CD4-positive, alpha-beta memory T cell (primary cell): ENCODE data around the gene ZNF580. TPM values are rescaled to one million over a fixed set of nuclear protein-coding genes. Genes with fewer than 3 reads are reported as not detected.

ENCODE experiments used
- CTCF ChIA-PET: fragments of 350-600 bp; sonication (Branson Sonifier 250); formaldehyde crosslinking; loops from one replicate; lab custom pipeline; 2021; ENCODE audit warnings: inconsistent platforms; ENCODE audit not compliant: partially characterized antibody; lab: Charles Lee
- POLR2A ChIA-PET: fragments of 350-600 bp; sonication (Branson Sonifier 250); formaldehyde crosslinking; loops from one replicate; lab custom pipeline; 2021; ENCODE audit not compliant: partially characterized antibody; lab: Charles Lee
- DNase-seq, 5 donors: peaks; one replicate each; pipeline versions ENCODE4 v3.0.0 to v3.0.0-alpha.2; 2020 to 2022; ENCODE audit warnings: mixed read lengths in 1 of 5
- H3K27ac ChIP-seq: one replicate; pipeline ENCODE4 v1.7.0; 2013; ENCODE audit warnings: low read depth, low read length
- H3K27me3 ChIP-seq: 2 replicates; pipeline ENCODE4 v1.7.0; 2013; ENCODE audit warnings: mild to moderate bottlenecking, low read length, moderate library complexity; ENCODE audit not compliant: insufficient read depth
- H3K36me3 ChIP-seq: 2 replicates; pipeline ENCODE4 v1.7.0; 2013; ENCODE audit warnings: mild to moderate bottlenecking, low read length, moderate library complexity; ENCODE audit not compliant: insufficient read depth
- H3K4me1 ChIP-seq: 2 replicates; pipeline ENCODE4 v1.7.0; 2013; ENCODE audit warnings: mild to moderate bottlenecking, low read length, moderate library complexity; ENCODE audit not compliant: insufficient read depth
- H3K4me3 ChIP-seq, 2 donors: one replicate each; pipeline ENCODE4 v1.7.0; 2013; ENCODE audit warnings: low read length in 2 of 2, mild to moderate bottlenecking in 1 of 2
- H3K9me3 ChIP-seq, 2 donors: one replicate each; pipeline ENCODE4 v1.7.0; 2013; ENCODE audit warnings: low read length in 2 of 2, control low read depth in 1 of 2; ENCODE audit not compliant: control insufficient read depth in 1 of 2
- H3K27ac Mint-ChIP-seq, 7 donors: one replicate each; pipeline ENCODE4 v1.8.0; 2020 to 2021; ENCODE audit warnings: mixed read lengths in 7 of 7, mild to moderate bottlenecking in 6 of 7, inconsistent platforms in 3 of 7, moderate library complexity in 3 of 7
- H3K27me3 Mint-ChIP-seq, 2 donors: one replicate each; pipeline ENCODE4 v1.8.0; 2020 to 2021; ENCODE audit warnings: mixed read lengths in 2 of 2
- H3K36me3 Mint-ChIP-seq, 2 donors: one replicate each; pipeline ENCODE4 v1.8.0; 2020 to 2021; ENCODE audit warnings: mixed read lengths in 2 of 2, inconsistent platforms in 1 of 2, mild to moderate bottlenecking in 1 of 2
- H3K4me1 Mint-ChIP-seq, 4 donors: one replicate each; pipeline ENCODE4 v1.8.0; 2020 to 2021; ENCODE audit warnings: mixed read lengths in 4 of 4, mild to moderate bottlenecking in 1 of 4
- H3K4me3 Mint-ChIP-seq, 8 donors: one replicate each; pipeline ENCODE4 v1.8.0; 2020 to 2021; ENCODE audit warnings: mixed read lengths in 8 of 8, mild to moderate bottlenecking in 7 of 8, moderate library complexity in 6 of 8, inconsistent platforms in 3 of 8
- H3K9me3 Mint-ChIP-seq, 8 donors: one replicate each; pipeline ENCODE4 v1.8.0; 2020 to 2021; ENCODE audit warnings: mixed read lengths in 8 of 8, mild to moderate bottlenecking in 5 of 8, inconsistent platforms in 3 of 8, moderate library complexity in 1 of 8
- intact Hi-C: fragments of 100-400 bp; cut with micrococcal nuclease; formaldehyde crosslinking; loops from one replicate; pipeline ENCODE4 v1.15.1; 2023
- polyA plus RNA-seq, 2 donors: library from polyadenylated mRNA; unstranded; fragments of 300-500 nt; fragmentation: Illumina TruSeq; gene quantifications; one replicate each; pipeline ENCODE4 v1.2.3, GENCODE V29; 2021
- total RNA-seq, 2 experiments: library from RNA; stranded (reverse); gene quantifications; one replicate each; pipeline ENCODE4 v1.2.3, GENCODE V29; 2021

Gene ZNF580
- total and polyA plus RNA-seq, 4 experiments from 2014 or later, result 7.2 to 105 (median 55.2) TPM

DNA sequence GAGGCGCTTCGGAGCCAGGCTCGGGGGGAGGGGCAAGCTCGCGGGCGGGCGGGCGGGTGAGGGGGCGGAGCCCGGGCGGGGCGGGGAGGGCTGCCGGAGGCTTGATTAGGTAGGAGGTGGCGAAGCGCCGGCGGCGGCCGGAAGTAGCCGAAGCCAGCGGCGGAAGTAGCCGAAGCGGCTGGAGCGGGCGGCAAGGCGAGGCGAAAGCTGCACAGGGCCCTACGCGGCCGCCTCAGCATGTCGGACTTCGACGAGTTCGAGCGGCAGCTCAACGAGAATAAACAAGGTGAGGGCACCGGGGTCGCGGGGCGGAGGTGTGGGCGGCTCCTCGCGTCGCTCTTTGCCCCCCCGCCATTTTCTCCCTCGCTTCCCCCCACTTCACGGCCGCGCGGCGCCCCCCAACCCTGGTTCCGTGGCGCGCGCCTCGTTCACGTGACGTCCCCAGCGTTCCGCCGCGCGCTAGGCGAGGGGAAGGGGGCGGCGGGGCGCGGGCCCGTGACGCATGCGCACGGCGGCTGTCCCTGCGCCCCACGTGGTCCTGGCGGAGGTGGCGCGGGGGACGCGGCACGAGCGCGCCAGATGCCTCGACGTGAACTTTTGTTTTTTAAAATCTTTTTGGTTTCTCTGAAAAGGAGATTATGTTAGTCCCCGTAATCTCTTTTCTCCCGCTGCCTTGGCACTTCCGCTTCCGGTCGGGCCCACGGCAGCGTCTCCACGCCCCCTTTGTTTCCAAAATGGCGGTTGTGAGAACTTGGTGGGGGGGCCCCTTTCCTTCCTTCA lies 14.3 kb downstream of the ZNF580 start, which contains the start of gene U2AF2:
U2AF2 (plus strand) TSS at position 168 of the 780 bp plus-strand sequence; CDS start at position 238, 70 bp downstream.
- peaks cover 5 to 39% of the 10 kb centered on the region in 2 donors for H3K36me3 Mint-ChIP-seq
- no peaks in the 10 kb centered on the region for H3K27me3 ChIP-seq
- peak within 1 kb of the TSS; percentile 92 to 99 (median 94) for H3K4me3 Mint-ChIP-seq
- peak; percentile 87 to 97 (median 96) for DNase-seq
- no peaks in the 10 kb centered on the region for H3K9me3 ChIP-seq
- H3K27ac ChIP-seq, result peak within 1 kb of the TSS; percentile 99
- POLR2A ChIA-PET, result interaction anchor here (0.6 to 6.3 kb wide), 23 partner anchors 12 to 1466 kb away, joined by 3 to 91 read pairs (median 7); partner anchors contain the start of genes EPN1, FIZ1, HSPBP1 and KMT5C
- peak within 1 kb of the TSS; percentile 96 to 100 (median 99) for H3K27ac Mint-ChIP-seq
- peaks cover 9% of the 10 kb centered on the region for H3K36me3 ChIP-seq
- peaks cover 0 to 9% (median 0%) of the 10 kb centered on the region in 8 donors for H3K9me3 Mint-ChIP-seq
- CTCF ChIA-PET, result interaction anchor here (0.6 to 2.1 kb wide), 12 partner anchors 9 to 151 kb away, joined by 3 to 12 read pairs (median 4); partner anchors contain the start of gene ZNF865
- H3K4me1 Mint-ChIP-seq, result peaks cover 20 to 57% (median 34%) of the 10 kb centered on the region in 4 donors
- intact Hi-C loops, result loop anchor here (1.0 to 10.0 kb wide), 12 partner anchors 12 to 1550 kb away; partner anchors contain the start of genes EPN1, FIZ1, HSPBP1 and LENG8
- peaks cover 49% of the 10 kb centered on the region for H3K4me1 ChIP-seq
- H3K27me3 Mint-ChIP-seq, result no peaks in the 10 kb centered on the region
- H3K4me3 ChIP-seq, result peak within 1 kb of the TSS; percentile 86 to 87

DNA sequence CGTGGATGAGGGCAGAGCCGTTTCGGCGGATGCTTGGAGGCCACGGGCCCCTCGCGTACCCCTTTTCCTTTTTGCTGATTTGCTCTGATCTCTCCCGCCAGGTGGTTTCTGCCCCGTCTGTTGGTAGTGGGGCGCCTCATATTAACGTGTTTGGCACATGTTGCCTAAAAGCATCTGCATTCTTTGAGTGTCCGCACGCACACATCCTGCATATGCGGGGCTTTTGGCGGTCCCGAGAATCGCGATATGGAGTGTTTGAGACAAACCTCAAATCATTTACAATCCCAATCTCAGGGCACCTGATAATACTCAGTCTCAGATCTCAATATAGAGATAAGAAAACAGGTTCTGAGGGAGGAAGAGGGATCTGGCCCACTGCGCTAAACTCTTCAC lies 14.8 kb downstream of the ZNF580 start:
- intact Hi-C loops, result loop anchor here (1.0 to 10.0 kb wide), 4 partner anchors 20 to 1551 kb away; partner anchors contain the start of genes EPN1, HSPBP1, LENG8 and NDUFA3
- no peak for DNase-seq
- H3K4me1 Mint-ChIP-seq, result peaks cover 20 to 52% (median 35%) of the 10 kb centered on the region in 4 donors
- H3K27ac ChIP-seq, result peak overlapping the region; percentile 99
- peaks cover 15% of the 10 kb centered on the region for H3K36me3 ChIP-seq
- peak overlapping the region; percentile 69 to 73 for H3K4me3 ChIP-seq
- H3K27me3 ChIP-seq, result no peaks in the 10 kb centered on the region
- peak overlapping the region; percentile 91 to 99 (median 94) for H3K4me3 Mint-ChIP-seq
- ChIA-PET CTCF (no interaction called here), POLR2A (interaction anchor here (1.7 to 6.3 kb wide), 6 partner anchors 11 to 49 kb away, joined by 5 to 84 read pairs (median 14); partner anchors contain the start of genes EPN1, ZNF581 and ZNF865)
- no peaks in the 10 kb centered on the region for H3K27me3 Mint-ChIP-seq
- no peaks in the 10 kb centered on the region for H3K9me3 ChIP-seq
- peak overlapping the region; percentile 96 to 99 (median 99) for H3K27ac Mint-ChIP-seq
- H3K4me1 ChIP-seq, result peaks cover 49% of the 10 kb centered on the region
- peaks cover 0 to 9% (median 0%) of the 10 kb centered on the region in 8 donors for H3K9me3 Mint-ChIP-seq
- peaks cover 5 to 44% of the 10 kb centered on the region in 2 donors for H3K36me3 Mint-ChIP-seq

DNA sequence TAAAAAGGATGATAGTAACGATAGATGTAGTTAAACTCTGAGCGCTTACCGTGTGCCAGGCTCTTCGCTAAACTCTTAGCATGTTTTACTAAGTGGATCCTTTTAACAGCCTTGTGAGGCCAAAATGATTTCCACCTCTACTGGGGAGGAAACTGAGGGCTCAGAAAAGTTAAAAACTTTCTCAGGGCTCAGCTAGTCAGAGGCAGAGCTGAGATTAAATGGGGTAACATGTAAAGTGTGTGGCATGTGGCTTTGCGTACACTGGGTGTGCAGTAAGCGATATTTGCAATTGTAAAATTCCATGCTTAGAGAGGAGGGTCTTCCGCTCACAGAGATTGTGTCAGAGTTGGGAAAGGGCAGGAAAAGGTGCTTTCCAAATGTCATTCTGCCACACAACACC lies 15.8 kb downstream of the ZNF580 start:
- ChIA-PET POLR2A (interaction anchor here (0.5 to 6.3 kb wide), 8 partner anchors 11 to 1680 kb away, joined by 3 to 84 read pairs (median 8); partner anchors contain the start of genes EPN1, ZNF581 and ZNF784), CTCF (interaction anchor here (1.1 to 2.6 kb wide), 3 partner anchors 15 to 50 kb away, joined by 3 to 11 read pairs (median 4); no protein-coding TSS in a partner anchor)
- no peaks in the 10 kb centered on the region for H3K9me3 ChIP-seq
- no peaks in the 10 kb centered on the region for H3K27me3 ChIP-seq
- Mint-ChIP-seq H3K4me1 (peaks cover 18 to 52% (median 35%) of the 10 kb centered on the region in 4 donors), H3K27me3 (no peaks in the 10 kb centered on the region), H3K36me3 (peaks cover 5 to 45% of the 10 kb centered on the region in 2 donors), H3K4me3 (peak overlapping the region; percentile 91 to 99 (median 94)), H3K9me3 (peaks cover 0 to 9% (median 0%) of the 10 kb centered on the region in 8 donors), H3K27ac (peak overlapping the region; percentile 96 to 99 (median 99))
- H3K27ac ChIP-seq, result peak overlapping the region; percentile 99
- H3K4me3 ChIP-seq, result peak overlapping the region; percentile 69 to 73
- H3K36me3 ChIP-seq, result peaks cover 24% of the 10 kb centered on the region
- intact Hi-C loops, result loop anchor here (10.0 kb wide), 2 partner anchors 1212 to 1552 kb away; partner anchors contain the start of genes LENG8, NDUFA3 and OSCAR
- peaks cover 49% of the 10 kb centered on the region for H3K4me1 ChIP-seq
- DNase-seq, result no peak

DNA sequence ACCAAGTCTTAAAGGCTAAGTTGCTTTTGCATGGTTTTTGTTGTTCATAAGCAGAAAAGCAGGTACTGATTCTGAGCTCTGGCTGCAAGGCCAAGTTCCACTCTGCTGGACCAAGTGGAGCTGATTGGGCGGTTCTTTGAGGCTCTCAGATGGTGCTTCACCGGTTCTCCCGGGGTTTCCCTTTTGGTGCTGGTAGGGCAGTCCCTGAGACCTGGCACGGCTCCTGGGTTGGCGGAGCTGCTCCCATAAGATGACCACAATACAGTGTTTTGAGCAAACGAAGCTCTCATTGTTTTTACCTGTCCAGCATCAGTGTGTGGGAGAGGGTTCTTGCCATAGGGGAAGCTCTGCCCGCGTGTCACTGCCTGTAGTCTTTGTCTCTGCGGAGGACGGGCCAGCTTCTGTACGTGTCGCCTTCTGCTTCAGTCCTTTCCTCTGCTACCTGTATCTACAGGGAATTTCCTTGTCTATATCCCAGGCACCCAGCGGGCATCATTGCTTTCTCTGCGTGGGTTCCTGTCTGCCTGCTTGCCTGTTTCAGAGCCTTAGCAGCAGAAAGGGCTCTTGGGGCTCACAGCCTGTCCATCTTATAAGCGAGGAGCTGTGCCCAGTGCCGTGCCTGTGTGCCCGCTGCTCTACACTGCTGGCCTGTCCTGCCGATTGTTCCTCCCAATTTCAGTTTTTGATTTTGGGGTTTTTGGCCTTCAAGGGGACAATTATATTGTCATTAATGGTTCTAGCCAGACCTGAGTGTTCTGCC lies 16.4 kb downstream of the ZNF580 start:
- Mint-ChIP-seq H3K27me3 (no peaks in the 10 kb centered on the region), H3K27ac (peak overlapping the region; percentile 84 to 99 (median 96)), H3K4me1 (peaks cover 22 to 58% (median 36%) of the 10 kb centered on the region in 4 donors), H3K9me3 (peaks cover 0 to 9% (median 0%) of the 10 kb centered on the region in 8 donors), H3K36me3 (peaks cover 10 to 51% of the 10 kb centered on the region in 2 donors), H3K4me3 (peak overlapping the region; percentile 91 to 99 (median 94))
- Histone ChIP-seq H3K27me3 (no peaks in the 10 kb centered on the region), H3K27ac (peak overlapping the region; percentile 99), H3K36me3 (peaks cover 30% of the 10 kb centered on the region), H3K4me1 (peaks cover 49% of the 10 kb centered on the region), H3K4me3 (peak overlapping the region; percentile 69 to 73), H3K9me3 (no peaks in the 10 kb centered on the region)
- DNase-seq, result peak in 1 of 5 donors; percentile 58
- intact Hi-C loops, result loop anchor here (10.0 kb wide), 2 partner anchors 1212 to 1552 kb away; partner anchors contain the start of genes LENG8, NDUFA3 and OSCAR
- POLR2A ChIA-PET, result interaction anchor here (0.5 to 6.3 kb wide), 8 partner anchors 10 to 1681 kb away, joined by 3 to 84 read pairs (median 8); partner anchors contain the start of genes EPN1, ZNF581 and ZNF784
- CTCF ChIA-PET, result interaction anchor here (0.6 to 2.6 kb wide), 5 partner anchors 14 to 516 kb away, joined by 3 to 11 read pairs (median 4); no protein-coding TSS in a partner anchor

DNA sequence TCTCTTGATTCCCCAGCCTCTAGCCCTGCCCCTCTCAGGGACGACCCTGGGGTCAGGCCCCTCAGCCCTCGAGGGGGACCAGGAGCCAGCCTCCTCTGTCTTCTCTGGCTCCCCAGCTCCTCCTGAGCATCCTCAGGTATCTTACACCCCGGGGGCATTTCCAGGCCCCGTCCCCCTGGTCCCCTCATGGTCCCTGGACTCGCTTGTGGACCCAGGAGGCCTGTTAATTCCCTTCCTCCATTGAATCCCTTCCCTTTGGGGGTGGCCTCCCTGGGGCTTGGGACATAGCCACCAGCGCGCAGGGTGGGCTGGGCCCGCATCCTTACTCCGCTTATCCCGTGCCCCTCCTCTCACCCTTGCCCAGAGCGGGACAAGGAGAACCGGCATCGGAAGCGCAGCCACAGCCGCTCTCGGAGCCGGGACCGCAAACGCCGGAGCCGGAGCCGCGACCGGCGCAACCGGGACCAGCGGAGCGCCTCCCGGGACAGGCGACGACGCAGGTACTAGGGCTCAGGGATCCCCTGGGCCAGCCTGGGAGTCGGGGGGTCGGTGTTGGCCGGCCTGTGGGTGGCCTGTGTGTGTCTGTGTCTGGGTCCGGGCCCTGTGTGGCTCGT lies 18.2 kb downstream of the ZNF580 start:
- intact Hi-C loops, result loop anchor here (10.0 kb wide), 2 partner anchors 1214 to 1554 kb away; partner anchors contain the start of genes LENG8, NDUFA3 and OSCAR
- Mint-ChIP-seq H3K9me3 (peaks cover 0 to 7% (median 0%) of the 10 kb centered on the region in 8 donors), H3K4me3 (peak overlapping the region in 4 of 8 donors; percentile 48 to 94 (median 59)), H3K27ac (peak overlapping the region in 5 of 7 donors; percentile 83 to 98 (median 84)), H3K36me3 (peaks cover 25 to 62% of the 10 kb centered on the region in 2 donors), H3K4me1 (peaks cover 30 to 67% (median 44%) of the 10 kb centered on the region in 4 donors), H3K27me3 (no peaks in the 10 kb centered on the region)
- Histone ChIP-seq H3K27me3 (no peaks in the 10 kb centered on the region), H3K4me3 (no peak overlapping the region), H3K9me3 (no peaks in the 10 kb centered on the region), H3K36me3 (peaks cover 48% of the 10 kb centered on the region), H3K4me1 (peaks cover 43% of the 10 kb centered on the region), H3K27ac (peak overlapping the region; percentile 99)
- DNase-seq, result no peak
- ChIA-PET POLR2A (interaction anchor here (3.2 to 3.4 kb wide), 2 partner anchors 8 to 15 kb away, joined by 17 to 19 read pairs; partner anchors contain the start of gene EPN1), CTCF (no interaction called here)
